ENCODE measurements around the gene CELSR2.

CELSR2 gene

GRCh38 chr1:109229531-109230127 is 19.7 kb upstream of the CELSR2 start:
- peak; percentile 73 for DNase-seq

- no peak for DNase-seq
Measured at GRCh38 chr1:109231066-109231465, 18.3 kb upstream of the CELSR2 start.

- no peak for DNase-seq
Measured at GRCh38 chr1:109235137-109235536, 14.2 kb upstream of the CELSR2 start.

- no peak for DNase-seq
Measured at GRCh38 chr1:109237512-109237911, 11.8 kb upstream of the CELSR2 start.

GRCh38 chr1:109238382-109238781 is 11.0 kb upstream of the CELSR2 start:
- no peak for DNase-seq

- DNase-seq: no peak
Measured at GRCh38 chr1:109239047-109239408, 10.3 kb upstream of the CELSR2 start.

GRCh38 chr1:109239409-109240068 is 9.8 kb upstream of the CELSR2 start:
- DNase-seq: peak; percentile 52

GRCh38 chr1:109240158-109241152 is 8.9 kb upstream of the CELSR2 start:
- DNase-seq: peak; percentile 26

- DNase-seq: no peak
Measured at GRCh38 chr1:109241344-109241743, 8.0 kb upstream of the CELSR2 start.

- DNase-seq: no peak
Measured at GRCh38 chr1:109241841-109242345, 7.4 kb upstream of the CELSR2 start.

- no peak for DNase-seq
Measured at GRCh38 chr1:109242387-109242786, 7.0 kb upstream of the CELSR2 start.

GRCh38 chr1:109243221-109243620 is 6.1 kb upstream of the CELSR2 start:
- no peak for DNase-seq

- no peak for DNase-seq
Measured at GRCh38 chr1:109243860-109244552, 5.3 kb upstream of the CELSR2 start.

- no peak for DNase-seq
Measured at GRCh38 chr1:109246141-109246551, 3.2 kb upstream of the CELSR2 start.

- no peak for DNase-seq
Measured at GRCh38 chr1:109247401-109248365, 1.7 kb upstream of the CELSR2 start.

GRCh38 chr1:109248444-109248796 is 919 bp upstream of the CELSR2 start:
- no peak for DNase-seq

- no peak for DNase-seq
Measured at GRCh38 chr1:109249654-109250401, 489 bp downstream of the CELSR2 start.

- DNase-seq: no peak
Measured at GRCh38 chr1:109250454-109251276, 1.3 kb downstream of the CELSR2 start.

- no peak for DNase-seq
Measured at GRCh38 chr1:109251277-109252166, 2.2 kb downstream of the CELSR2 start.
